ENCODE measurements around the gene PKNOX2.

GRCh38 chr11:125293596-125293995, 129.0 kb downstream of the PKNOX2 start:
- TF ChIP-seq CTCF (IDR thresholded peaks at IDR 0.05; ENCODE audit: low read depth, low read length, poor library complexity, severe bottlenecking) (no peak), EZH2phosphoT487 (IDR thresholded peaks at IDR 0.05; ENCODE audit: borderline replicate concordance, low read length) (no peak)

Measured in DOHH2 (cell line).